ENCODE results near the gene ADGRV1. TPM values are rescaled to one million over a fixed set of nuclear protein-coding genes. Genes with fewer than 3 reads are reported as not detected.

The ADGRV1 gene
- total and polyA plus RNA-seq, 9 of the 15 experiments (the other 6 are each of a cell fraction or from before 2014, with no cell fraction given): 21.7 to 156 (median 58.2) TPM

- in situ Hi-C loops (cut with MboI): no loop called here
- ChIA-PET POLR2A (interaction anchor here (2.8 kb wide), 1 partner anchor 8 kb away, joined by 12 read pairs; no protein-coding TSS in a partner anchor), CTCF (ENCODE audit: low intra/inter-chr PET ratio) (no interaction called here)
- Histone ChIP-seq H4K20me1 (replicated peaks; ENCODE audit: control insufficient read depth, insufficient read depth, low read length) (no peaks in the 10 kb centered on the region), H3K27ac (ENCODE audit: extremely low read depth, low read depth, low read length) (peak overlapping the region; percentile 93), H3K4me1 (replicated peaks in 1 of 2; ENCODE audit: control insufficient read depth in 2 of 2, insufficient read depth in 2 of 2, low read length in 2 of 2) (peaks cover 0 to 33% of the 10 kb centered on the region in 2 experiments; a peak in 4 of 5 replicates), H3K4me2 (ENCODE audit: insufficient read depth, low read length) (peak overlapping the region; percentile 71), H3K9me1 (ENCODE audit: control insufficient read depth, insufficient read depth, low read length) (no peaks in the 10 kb centered on the region), H3K36me3 (ENCODE audit: control insufficient read depth, insufficient read depth, low read length) (peaks cover 12% of the 10 kb centered on the region), H3K9me3 (replicated peaks; ENCODE audit: control insufficient read depth, insufficient read depth, low read depth, low read length) (no peaks in the 10 kb centered on the region), H3K79me2 (ENCODE audit: control insufficient read depth, insufficient read depth, low read length) (peaks cover 60% of the 10 kb centered on the region), H3K27me3 (ENCODE audit: control insufficient read depth in 2 of 2, insufficient read depth in 2 of 2, low read length in 2 of 2) (no peaks in the 10 kb centered on the region), H3K9ac (ENCODE audit: insufficient read depth in 1 of 2, low read depth in 2 of 2, low read length in 2 of 2) (peak overlapping the region; percentile 26 to 86; a peak in 3 of 4 replicates), H3K4me3 (peak overlapping the region; percentile 41), H2AFZ (ENCODE audit: low read depth, low read length) (peak overlapping the region; percentile 40; the same call in 1 of the 2 replicates)
- no TSS peak for BruUV-seq (replicated peaks)
- ATAC-seq (peak; percentile 6), DNase-seq (ENCODE audit: extremely low read depth in 1 of 4, low spot score in 3 of 4) (no peak), FAIRE-seq (no peak)
- intact Hi-C loops (cut with micrococcal nuclease): loop anchor here (5.0 kb wide), 1 partner anchor 235 kb away; the partner anchor contains the start of gene CETN3
- 0% methylated on average over 4 of the region's 4 CpGs for WGBS (ENCODE audit: insufficient coverage, low coverage, missing lambda C conversion rate)
- peak in 1 of 2 experiments; percentile 50 for TF ChIP-seq NCOA2 (IDR thresholded peaks at IDR 0.05; ENCODE audit: partially characterized antibody in 2 of 2)
- TF ChIP-seq GABPB2 (CRISPR knock-in tag; conservative IDR thresholded peaks at IDR 0.05): no peak
- TF ChIP-seq HNRNPLL (IDR thresholded peaks at IDR 0.05; ENCODE audit: low read depth, low read length, poor library complexity, severe bottlenecking): no peak
- TF ChIP-seq, protein P1, sequence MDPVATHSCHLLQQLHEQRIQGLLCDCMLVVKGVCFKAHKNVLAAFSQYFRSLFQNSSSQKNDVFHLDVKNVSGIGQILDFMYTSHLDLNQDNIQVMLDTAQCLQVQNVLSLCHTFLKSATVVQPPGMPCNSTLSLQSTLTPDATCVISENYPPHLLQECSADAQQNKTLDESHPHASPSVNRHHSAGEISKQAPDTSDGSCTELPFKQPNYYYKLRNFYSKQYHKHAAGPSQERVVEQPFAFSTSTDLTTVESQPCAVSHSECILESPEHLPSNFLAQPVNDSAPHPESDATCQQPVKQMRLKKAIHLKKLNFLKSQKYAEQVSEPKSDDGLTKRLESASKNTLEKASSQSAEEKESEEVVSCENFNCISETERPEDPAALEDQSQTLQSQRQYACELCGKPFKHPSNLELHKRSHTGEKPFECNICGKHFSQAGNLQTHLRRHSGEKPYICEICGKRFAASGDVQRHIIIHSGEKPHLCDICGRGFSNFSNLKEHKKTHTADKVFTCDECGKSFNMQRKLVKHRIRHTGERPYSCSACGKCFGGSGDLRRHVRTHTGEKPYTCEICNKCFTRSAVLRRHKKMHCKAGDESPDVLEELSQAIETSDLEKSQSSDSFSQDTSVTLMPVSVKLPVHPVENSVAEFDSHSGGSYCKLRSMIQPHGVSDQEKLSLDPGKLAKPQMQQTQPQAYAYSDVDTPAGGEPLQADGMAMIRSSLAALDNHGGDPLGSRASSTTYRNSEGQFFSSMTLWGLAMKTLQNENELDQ (CRISPR knock-in tag; IDR thresholded peaks at IDR 0.05; ENCODE audit: borderline replicate concordance): no peak
- TF ChIP-seq, protein P2, sequence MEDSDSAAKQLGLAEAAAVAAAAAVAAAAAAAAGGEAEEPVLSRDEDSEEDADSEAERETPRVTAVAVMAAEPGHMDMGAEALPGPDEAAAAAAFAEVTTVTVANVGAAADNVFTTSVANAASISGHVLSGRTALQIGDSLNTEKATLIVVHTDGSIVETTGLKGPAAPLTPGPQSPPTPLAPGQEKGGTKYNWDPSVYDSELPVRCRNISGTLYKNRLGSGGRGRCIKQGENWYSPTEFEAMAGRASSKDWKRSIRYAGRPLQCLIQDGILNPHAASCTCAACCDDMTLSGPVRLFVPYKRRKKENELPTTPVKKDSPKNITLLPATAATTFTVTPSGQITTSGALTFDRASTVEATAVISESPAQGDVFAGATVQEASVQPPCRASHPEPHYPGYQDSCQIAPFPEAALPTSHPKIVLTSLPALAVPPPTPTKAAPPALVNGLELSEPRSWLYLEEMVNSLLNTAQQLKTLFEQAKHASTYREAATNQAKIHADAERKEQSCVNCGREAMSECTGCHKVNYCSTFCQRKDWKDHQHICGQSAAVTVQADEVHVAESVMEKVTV (CRISPR knock-in tag; IDR thresholded peaks at IDR 0.05): no peak
- TF ChIP-seq, protein P3, sequence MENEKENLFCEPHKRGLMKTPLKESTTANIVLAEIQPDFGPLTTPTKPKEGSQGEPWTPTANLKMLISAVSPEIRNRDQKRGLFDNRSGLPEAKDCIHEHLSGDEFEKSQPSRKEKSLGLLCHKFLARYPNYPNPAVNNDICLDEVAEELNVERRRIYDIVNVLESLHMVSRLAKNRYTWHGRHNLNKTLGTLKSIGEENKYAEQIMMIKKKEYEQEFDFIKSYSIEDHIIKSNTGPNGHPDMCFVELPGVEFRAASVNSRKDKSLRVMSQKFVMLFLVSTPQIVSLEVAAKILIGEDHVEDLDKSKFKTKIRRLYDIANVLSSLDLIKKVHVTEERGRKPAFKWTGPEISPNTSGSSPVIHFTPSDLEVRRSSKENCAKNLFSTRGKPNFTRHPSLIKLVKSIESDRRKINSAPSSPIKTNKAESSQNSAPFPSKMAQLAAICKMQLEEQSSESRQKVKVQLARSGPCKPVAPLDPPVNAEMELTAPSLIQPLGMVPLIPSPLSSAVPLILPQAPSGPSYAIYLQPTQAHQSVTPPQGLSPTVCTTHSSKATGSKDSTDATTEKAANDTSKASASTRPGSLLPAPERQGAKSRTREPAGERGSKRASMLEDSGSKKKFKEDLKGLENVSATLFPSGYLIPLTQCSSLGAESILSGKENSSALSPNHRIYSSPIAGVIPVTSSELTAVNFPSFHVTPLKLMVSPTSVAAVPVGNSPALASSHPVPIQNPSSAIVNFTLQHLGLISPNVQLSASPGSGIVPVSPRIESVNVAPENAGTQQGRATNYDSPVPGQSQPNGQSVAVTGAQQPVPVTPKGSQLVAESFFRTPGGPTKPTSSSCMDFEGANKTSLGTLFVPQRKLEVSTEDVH (IDR thresholded peaks at IDR 0.05; ENCODE audit: low read depth, partially characterized antibody): no peak
- no peak for TF ChIP-seq PRPF4 (IDR thresholded peaks at IDR 0.05; ENCODE audit: insufficient read depth, low read depth, low read length, poor library complexity, severe bottlenecking)
- TF ChIP-seq HNRNPK (IDR thresholded peaks at IDR 0.05; ENCODE audit: low read depth, low read length, poor library complexity, severe bottlenecking): no peak
- TF ChIP-seq ATF6 (CRISPR knock-in tag; IDR thresholded peaks at IDR 0.05): no peak
- TF ChIP-seq BRD4 (IDR thresholded peaks at IDR 0.05): peak; percentile 83; the same call in 1 of the 2 replicates
- 0 out of 2 replicates have a peak, but pooled peaks have one; percentile 2 for TF ChIP-seq CXXC5 (CRISPR knock-in tag; IDR thresholded peaks at IDR 0.05)
- TF ChIP-seq POLR2AphosphoS2 (IDR thresholded peaks at IDR 0.05; ENCODE audit: low read length): no peak
Observed at GRCh38 chr5:90642706-90643229, 84.2 kb downstream of the ADGRV1 start.

All from K562 (cell line).